HepG2 (cell line): ENCODE results near the gene MRPS2. TPM values are rescaled to one million over a fixed set of nuclear protein-coding genes. Genes with fewer than 3 reads are reported as not detected.
A peak's percentile ranks its signal among the peaks of the same experiment; 100 is the strongest.

Source experiments
- ARHGAP35 ChIP-seq: sonication (generic); formaldehyde crosslinking; IDR thresholded peaks from 2 replicates; pipeline ENCODE4 v1.9.0; 2022; ENCODE audit warnings: mild to moderate bottlenecking, inconsistent platforms, moderate library complexity, missing genetic modification reagents, borderline replicate concordance
- CEBPB ChIP-seq: IDR thresholded peaks from 2 replicates; pipeline ENCODE4 v1.6.1; 2011; ENCODE audit warnings: low read depth, low read length, improper control_type of control experiment, borderline replicate concordance
- FOXA1 ChIP-seq, 2 experiments: fragments of 450-650 bp in 1 of 2; sonication (generic) in 1 of 2; formaldehyde crosslinking in 1 of 2; IDR thresholded peaks; 2 replicates each; pipeline versions ENCODE4 v1.4.0 to v1.6.1; 2016 to 2020; ENCODE audit warnings: missing genetic modification reagents in 1 of 2
- IRF2 ChIP-seq: IDR thresholded peaks from 2 replicates; pipeline ENCODE4 v1.6.1; 2018; ENCODE audit warnings: missing genetic modification reagents, missing compliant biosample characterization
- MZF1 ChIP-seq: sonication (generic); formaldehyde crosslinking; IDR thresholded peaks from 2 replicates; pipeline ENCODE4 v1.8.1; 2023; ENCODE audit warnings: mild to moderate bottlenecking, missing genetic modification reagents, borderline replicate concordance
- NR1H2 ChIP-seq: sonication (generic); formaldehyde crosslinking; IDR thresholded peaks from 2 replicates; pipeline ENCODE4 v1.8.1; 2022; ENCODE audit warnings: low read depth, missing genetic modification reagents, borderline replicate concordance
- NR3C1 ChIP-seq: sonication (generic); formaldehyde crosslinking; IDR thresholded peaks from 2 replicates; pipeline ENCODE4 v1.4.0; 2020; ENCODE audit warnings: missing genetic modification reagents
- PRPF4 ChIP-seq: fragments of 200-400 bp; formaldehyde crosslinking; IDR thresholded peaks from 2 replicates; pipeline ENCODE4 v1.6.1; 2016; ENCODE audit warnings: low read length, low read depth; ENCODE audit not compliant: poor library complexity, severe bottlenecking
- TCF7 ChIP-seq: sonication (generic); IDR thresholded peaks from 2 replicates; pipeline ENCODE4 v1.6.1; 2016; ENCODE audit warnings: antibody characterized with exemption, low read depth
- USF2 ChIP-seq, 2 experiments: sonication (generic) in 1 of 2; formaldehyde crosslinking in 1 of 2; IDR thresholded peaks; 2 replicates each; pipeline versions ENCODE4 v1.5.1 to v1.6.1; 2011 to 2020; ENCODE audit warnings: borderline replicate concordance in 1 of 2, low read depth in 1 of 2, low read length in 1 of 2, mild to moderate bottlenecking in 1 of 2, missing genetic modification reagents in 1 of 2, moderate library complexity in 1 of 2
- ZBTB1 ChIP-seq: sonication (generic); formaldehyde crosslinking; IDR thresholded peaks from 2 replicates; pipeline ENCODE4 v1.4.0; 2020; ENCODE audit warnings: missing genetic modification reagents, borderline replicate concordance
- ZBTB20 ChIP-seq: sonication (generic); formaldehyde crosslinking; IDR thresholded peaks from 2 replicates; pipeline ENCODE4 v1.8.1; 2023; ENCODE audit warnings: missing genetic modification reagents, low read depth, mild to moderate bottlenecking, borderline replicate concordance
- ZNF337 ChIP-seq: sonication (generic); formaldehyde crosslinking; IDR thresholded peaks from 2 replicates; pipeline ENCODE4 v1.5.1; 2020; ENCODE audit warnings: missing genetic modification reagents, low read depth, mild to moderate bottlenecking, borderline replicate concordance
- ZNF557 ChIP-seq: sonication (generic); formaldehyde crosslinking; IDR thresholded peaks from 2 replicates; pipeline ENCODE4 v1.4.0; 2020; ENCODE audit warnings: missing genetic modification reagents
- ZNF891 ChIP-seq: sonication (generic); formaldehyde crosslinking; IDR thresholded peaks from 2 replicates; pipeline ENCODE4 v1.5.0; 2020; ENCODE audit warnings: mild to moderate bottlenecking, missing genetic modification reagents
- polyA plus RNA-seq, 8 experiments: library from polyadenylated mRNA; depleted of rRNA in 3 of 8; stranded (reverse) in 7 of 8; unstranded in 1 of 8; fragments of >200 nt; fragmentation: Illumina TruSeq in 4 of 8; extraction: Trizol in 4 of 8; gene quantifications; 2 replicates each; pipeline versions ENCODE4 v1.2.1 to v1.2.3, GENCODE V29; 2011 to 2016; ENCODE audit warnings: low read depth in 4 of 8, missing spikeins in 1 of 8, mixed read lengths in 1 of 8; ENCODE audit not compliant: insufficient read depth in 1 of 8
- total RNA-seq, 5 experiments: library from RNA; depleted of rRNA; stranded (reverse); fragments of >200 nt; fragmentation: Illumina TruSeq; extraction: Trizol; gene quantifications; 2 replicates each; pipeline ENCODE4 v1.2.3, GENCODE V29; 2016; ENCODE audit warnings: low read depth in 1 of 5
- TF ChIP-seq, protein P1 (sequence below): sonication (generic); formaldehyde crosslinking; IDR thresholded peaks from 2 replicates; pipeline ENCODE4 v1.4.0; 2020; ENCODE audit warnings: missing genetic modification reagents
- TF ChIP-seq, protein P2 (sequence below): sonication (generic); formaldehyde crosslinking; IDR thresholded peaks from 2 replicates; pipeline ENCODE4 v1.9.0; 2021; ENCODE audit warnings: missing genetic modification reagents, mild to moderate bottlenecking, borderline replicate concordance
- TF ChIP-seq, protein P3 (sequence below): IDR thresholded peaks from 2 replicates; pipeline ENCODE4 v1.6.1; 2012; ENCODE audit warnings: low read length, improper control_type of control experiment

Gene MRPS2
- total and polyA plus RNA-seq, 2 of the 13 experiments (the other 11 are each of a cell fraction or from before 2014, with no cell fraction given) = 44.4 to 86.7 TPM

GRCh38 chr9:135500525-135501260, at the start of gene MRPS2 (continued):
- TF ChIP-seq, protein P1, sequence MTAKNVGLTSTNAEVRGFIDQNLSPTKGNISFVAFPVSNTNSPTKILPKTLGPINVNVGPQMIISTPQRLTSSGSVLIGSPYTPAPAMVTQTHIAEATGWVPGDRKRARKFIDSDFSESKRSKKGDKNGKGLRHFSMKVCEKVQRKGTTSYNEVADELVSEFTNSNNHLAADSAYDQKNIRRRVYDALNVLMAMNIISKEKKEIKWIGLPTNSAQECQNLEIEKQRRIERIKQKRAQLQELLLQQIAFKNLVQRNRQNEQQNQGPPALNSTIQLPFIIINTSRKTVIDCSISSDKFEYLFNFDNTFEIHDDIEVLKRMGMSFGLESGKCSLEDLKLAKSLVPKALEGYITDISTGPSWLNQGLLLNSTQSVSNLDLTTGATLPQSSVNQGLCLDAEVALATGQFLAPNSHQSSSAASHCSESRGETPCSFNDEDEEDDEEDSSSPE = peak; percentile 54; the same call in 1 of the 2 replicates
- peak; percentile 93 for TF ChIP-seq ZNF891 (CRISPR knock-in tag)
- TF ChIP-seq IRF2 (CRISPR knock-in tag) = peak; percentile 70
- TF ChIP-seq, protein P2, sequence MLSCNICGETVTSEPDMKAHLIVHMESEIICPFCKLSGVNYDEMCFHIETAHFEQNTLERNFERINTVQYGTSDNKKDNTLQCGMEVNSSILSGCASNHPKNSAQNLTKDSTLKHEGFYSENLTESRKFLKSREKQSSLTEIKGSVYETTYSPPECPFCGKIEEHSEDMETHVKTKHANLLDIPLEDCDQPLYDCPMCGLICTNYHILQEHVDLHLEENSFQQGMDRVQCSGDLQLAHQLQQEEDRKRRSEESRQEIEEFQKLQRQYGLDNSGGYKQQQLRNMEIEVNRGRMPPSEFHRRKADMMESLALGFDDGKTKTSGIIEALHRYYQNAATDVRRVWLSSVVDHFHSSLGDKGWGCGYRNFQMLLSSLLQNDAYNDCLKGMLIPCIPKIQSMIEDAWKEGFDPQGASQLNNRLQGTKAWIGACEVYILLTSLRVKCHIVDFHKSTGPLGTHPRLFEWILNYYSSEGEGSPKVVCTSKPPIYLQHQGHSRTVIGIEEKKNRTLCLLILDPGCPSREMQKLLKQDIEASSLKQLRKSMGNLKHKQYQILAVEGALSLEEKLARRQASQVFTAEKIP (CRISPR knock-in tag) = no peak
- TF ChIP-seq NR1H2 (CRISPR knock-in tag) = peak; percentile 84; the same call in 1 of the 2 replicates
- no peak for TF ChIP-seq ZNF557 (CRISPR knock-in tag)
- no peak for TF ChIP-seq CEBPB
- TF ChIP-seq PRPF4 = no peak
- TF ChIP-seq ZBTB20 = no peak
- no peak for TF ChIP-seq ZBTB1 (CRISPR knock-in tag)
- TF ChIP-seq TCF7 = no peak
- no peak for TF ChIP-seq FOXA1 (IDR thresholded peaks at IDR 0.05)
- TF ChIP-seq FOXA1 (CRISPR knock-in tag; IDR thresholded peaks at IDR 0.05) = no peak
- TF ChIP-seq USF2 (IDR thresholded peaks at IDR 0.05; ENCODE audit: low read depth, low read length) = no peak
- TF ChIP-seq USF2 (CRISPR knock-in tag; IDR thresholded peaks at IDR 0.05; ENCODE audit: borderline replicate concordance) = no peak; the same call in 1 of the 2 replicates
- TF ChIP-seq ZNF337 (CRISPR knock-in tag) = no peak; the same call in 1 of the 2 replicates
- TF ChIP-seq ARHGAP35 = peak; percentile 56; the same call in 1 of the 2 replicates
- TF ChIP-seq, protein P3, sequence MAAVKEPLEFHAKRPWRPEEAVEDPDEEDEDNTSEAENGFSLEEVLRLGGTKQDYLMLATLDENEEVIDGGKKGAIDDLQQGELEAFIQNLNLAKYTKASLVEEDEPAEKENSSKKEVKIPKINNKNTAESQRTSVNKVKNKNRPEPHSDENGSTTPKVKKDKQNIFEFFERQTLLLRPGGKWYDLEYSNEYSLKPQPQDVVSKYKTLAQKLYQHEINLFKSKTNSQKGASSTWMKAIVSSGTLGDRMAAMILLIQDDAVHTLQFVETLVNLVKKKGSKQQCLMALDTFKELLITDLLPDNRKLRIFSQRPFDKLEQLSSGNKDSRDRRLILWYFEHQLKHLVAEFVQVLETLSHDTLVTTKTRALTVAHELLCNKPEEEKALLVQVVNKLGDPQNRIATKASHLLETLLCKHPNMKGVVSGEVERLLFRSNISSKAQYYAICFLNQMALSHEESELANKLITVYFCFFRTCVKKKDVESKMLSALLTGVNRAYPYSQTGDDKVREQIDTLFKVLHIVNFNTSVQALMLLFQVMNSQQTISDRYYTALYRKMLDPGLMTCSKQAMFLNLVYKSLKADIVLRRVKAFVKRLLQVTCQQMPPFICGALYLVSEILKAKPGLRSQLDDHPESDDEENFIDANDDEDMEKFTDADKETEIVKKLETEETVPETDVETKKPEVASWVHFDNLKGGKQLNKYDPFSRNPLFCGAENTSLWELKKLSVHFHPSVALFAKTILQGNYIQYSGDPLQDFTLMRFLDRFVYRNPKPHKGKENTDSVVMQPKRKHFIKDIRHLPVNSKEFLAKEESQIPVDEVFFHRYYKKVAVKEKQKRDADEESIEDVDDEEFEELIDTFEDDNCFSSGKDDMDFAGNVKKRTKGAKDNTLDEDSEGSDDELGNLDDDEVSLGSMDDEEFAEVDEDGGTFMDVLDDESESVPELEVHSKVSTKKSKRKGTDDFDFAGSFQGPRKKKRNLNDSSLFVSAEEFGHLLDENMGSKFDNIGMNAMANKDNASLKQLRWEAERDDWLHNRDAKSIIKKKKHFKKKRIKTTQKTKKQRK = no peak
- TF ChIP-seq NR3C1 = no peak
- no peak for TF ChIP-seq MZF1 (CRISPR knock-in tag)
